B cell (primary cell): ENCODE measurements around the gene QSOX1. TPM values are rescaled to one million over a fixed set of nuclear protein-coding genes. Genes with fewer than 3 reads are reported as not detected.

ENCODE experiments used
- ATAC-seq: fragments of 200-7000 bp; cut with Tn5 transposase; one replicate; pipeline ENCODE4 v1.10.0; 2021; ENCODE audit warnings: low read depth, mild to moderate bottlenecking, moderate number of reproducible peaks, moderate library complexity
- CTCF ChIA-PET: fragments of 350-600 bp; sonication (Branson Sonifier 250); formaldehyde crosslinking; loops from one replicate; lab custom pipeline; 2021; ENCODE audit warnings: antibody characterized with exemption, inconsistent platforms; lab: Charles Lee
- POLR2A ChIA-PET: fragments of 350-600 bp; sonication (Branson Sonifier 250); formaldehyde crosslinking; loops from one replicate; lab custom pipeline; 2021; ENCODE audit warnings: antibody characterized with exemption; lab: Charles Lee
- DNase-seq: peaks from one replicate; pipeline ENCODE4 v3.0.0; 2013
- H2AFZ ChIP-seq: 2 replicates; pipeline ENCODE4 v1.6.1; 2012; ENCODE audit warnings: mild to moderate bottlenecking, low read depth, low read length; ENCODE audit not compliant: insufficient read depth, poor library complexity, severe bottlenecking
- H3K27ac ChIP-seq, 2 donors: 1 replicate in 1 of 2; 2 replicates in 1 of 2; pipeline ENCODE4 v1.5.1; 2012 to 2013; ENCODE audit warnings: low read length in 2 of 2, mild to moderate bottlenecking in 2 of 2, moderate library complexity in 1 of 2
- H3K27me3 ChIP-seq, 4 experiments: fragments of 200-600 bp in 1 of 4; sonication (generic) in 1 of 4; replicated peaks in 1 of 4; 1 replicate in 2 of 4; 2 replicates in 2 of 4; pipeline versions ENCODE4 v1.6.1 to v1.7.0; 2013 to 2016; ENCODE audit warnings: low read length in 3 of 4, mild to moderate bottlenecking in 2 of 4, mixed read lengths in 1 of 4, moderate library complexity in 1 of 4; ENCODE audit not compliant: insufficient read depth in 4 of 4, control insufficient read depth in 3 of 4; ENCODE audit errors: control extremely low read depth in 1 of 4
- H3K36me3 ChIP-seq, 2 experiments: replicated peaks in 1 of 2; 1 replicate in 1 of 2; 2 replicates in 1 of 2; pipeline versions ENCODE4 v1.6.1 to v1.7.1; 2013; ENCODE audit warnings: low read length in 1 of 2; ENCODE audit not compliant: insufficient read depth in 2 of 2, control insufficient read depth in 1 of 2; ENCODE audit errors: control extremely low read depth in 1 of 2, extremely low read depth in 1 of 2
- H3K4me1 ChIP-seq, 2 donors: fragments of 200-600 bp in 1 of 2; sonication (generic) in 1 of 2; 1 replicate in 1 of 2; 2 replicates in 1 of 2; pipeline versions ENCODE4 v1.5.1 to v1.6.1; 2013 to 2017; ENCODE audit warnings: low read length in 2 of 2; ENCODE audit not compliant: control insufficient read depth in 2 of 2, insufficient read depth in 2 of 2
- H3K4me2 ChIP-seq: replicated peaks from 2 replicates; pipeline ENCODE3; 2012; ENCODE audit warnings: mild to moderate bottlenecking, low read depth, low read length; ENCODE audit not compliant: poor library complexity, severe bottlenecking
- H3K4me3 ChIP-seq, 5 experiments: fragments of 200-600 bp in 1 of 5; sonication (generic) in 1 of 5; 1 replicate in 3 of 5; 2 replicates in 2 of 5; pipeline versions ENCODE4 v1.5.1 to v1.7.0; 2011 to 2016; ENCODE audit warnings: low read length in 4 of 5, mild to moderate bottlenecking in 4 of 5, low read depth in 2 of 5, control low read depth in 1 of 5, moderate library complexity in 1 of 5; ENCODE audit not compliant: insufficient read depth in 1 of 5; ENCODE audit errors: control extremely low read depth in 1 of 5, extremely low read depth in 1 of 5
- H3K79me2 ChIP-seq: fragments of 200-600 bp; sonication (generic); one replicate; pipeline ENCODE4 v1.6.0; 2016; ENCODE audit warnings: low read length; ENCODE audit not compliant: control insufficient read depth, insufficient read depth
- H3K9ac ChIP-seq: fragments of 200-600 bp; sonication (generic); 2 replicates; pipeline ENCODE4 v1.6.1; 2017; ENCODE audit warnings: mild to moderate bottlenecking, low read length, moderate library complexity
- H3K9me3 ChIP-seq, 3 donors: one replicate each; pipeline versions ENCODE4 v1.6.1 to v1.7.1; 2013; ENCODE audit warnings: low read length in 2 of 3; ENCODE audit not compliant: control insufficient read depth in 2 of 3, insufficient read depth in 1 of 3; ENCODE audit errors: control extremely low read depth in 1 of 3
- H4K20me1 ChIP-seq: 2 replicates; pipeline ENCODE4 v1.6.0; 2012; ENCODE audit warnings: mild to moderate bottlenecking, low read length; ENCODE audit not compliant: insufficient read depth, control insufficient read depth, poor library complexity, severe bottlenecking
- H3K27ac Mint-ChIP-seq: one replicate; pipeline ENCODE4 v1.8.0; 2021; ENCODE audit warnings: mixed read lengths
- H3K27me3 Mint-ChIP-seq: one replicate; pipeline ENCODE4 v1.8.0; 2021; ENCODE audit warnings: mixed read lengths
- H3K4me1 Mint-ChIP-seq: one replicate; pipeline ENCODE4 v1.8.0; 2021; ENCODE audit warnings: mixed read lengths
- H3K4me3 Mint-ChIP-seq: one replicate; pipeline ENCODE4 v1.8.0; 2021; ENCODE audit warnings: mixed read lengths
- H3K9me3 Mint-ChIP-seq: one replicate; pipeline ENCODE4 v1.8.0; 2022; ENCODE audit warnings: mixed read lengths; ENCODE audit not compliant: insufficient read depth
- EZH2 ChIP-seq: IDR thresholded peaks from 2 replicates; pipeline ENCODE4 v1.6.1; 2012; ENCODE audit warnings: borderline replicate concordance, low read depth, mild to moderate bottlenecking, moderate library complexity, low read length; ENCODE audit not compliant: insufficient read depth, poor library complexity, severe bottlenecking
- WGBS: methylation state at CpG from one replicate; pipeline ENCODE4 v1.1.5; 2013; ENCODE audit warnings: missing lambda C conversion rate; ENCODE audit not compliant: insufficient coverage; 5-methylcytosine and 5-hydroxymethylcytosine counted together
- intact Hi-C: fragments of 100-400 bp; cut with micrococcal nuclease; formaldehyde crosslinking; loops from one replicate; pipeline ENCODE4 v1.10.0; 2022
- polyA plus RNA-seq: library from polyadenylated mRNA; depleted of rRNA; stranded (reverse); fragments of >200 nt; gene quantifications from 2 replicates; pipeline ENCODE4 v1.2.3, GENCODE V29; 2012
- total RNA-seq, 2 donors: library from RNA; stranded (reverse); fragments of 120-200 nt in 1 of 2; gene quantifications; 1 replicate in 1 of 2; 2 replicates in 1 of 2; pipeline versions ENCODE4 v1.2.3 to v1.2.4, GENCODE V29; 2013 to 2022
- TF ChIP-seq, protein P1 (sequence below): fragments of 200-600 bp; IDR thresholded peaks from one replicate; pipeline ENCODE4 v1.8.0; 2022; ENCODE audit warnings: antibody characterized with exemption, mild to moderate bottlenecking

QSOX1 gene
- total and polyA plus RNA-seq, 2 donors (not counting 1 experiment from before 2014, with no cell fraction given), result 11.4 to 20.6 TPM

DNA sequence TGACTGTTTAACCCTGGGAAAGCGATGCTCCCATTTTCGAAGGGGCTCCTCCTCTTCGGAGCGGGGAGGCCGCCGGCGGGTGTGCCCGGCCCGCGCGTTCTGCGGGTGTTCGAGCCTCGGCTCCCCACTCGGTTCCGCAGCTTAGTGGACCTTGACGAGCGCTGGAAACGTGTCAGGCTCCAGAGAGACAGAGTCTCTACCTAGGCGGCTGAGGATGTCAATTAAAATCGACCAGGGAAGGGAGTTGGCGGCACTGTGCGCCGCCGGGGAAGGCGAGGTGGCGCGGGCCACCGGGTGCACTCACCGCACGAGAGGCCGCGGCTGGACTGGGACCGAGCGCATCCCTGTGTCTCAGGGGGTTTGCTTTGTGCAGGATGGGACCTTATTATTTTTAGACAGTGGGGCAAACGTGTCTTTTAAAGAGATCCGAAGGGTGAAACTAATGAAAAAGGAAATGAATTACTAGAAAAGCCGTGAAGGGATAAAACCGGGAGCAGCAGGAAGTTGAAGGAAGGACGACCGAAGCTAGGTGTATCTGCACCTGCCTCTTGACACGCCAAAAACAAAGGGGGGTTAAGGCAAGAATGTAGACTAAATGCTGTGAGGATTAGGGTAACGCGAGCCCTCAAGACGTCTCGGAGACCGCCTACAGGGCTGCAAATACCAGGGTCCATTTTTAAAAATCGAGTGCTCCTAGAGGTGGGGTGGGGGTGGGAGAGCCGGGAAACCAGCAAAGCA is 81.0 kb downstream of the QSOX1 start:
- Histone ChIP-seq H3K4me2 (peak overlapping the region; percentile 66), H2AFZ (peak overlapping the region; percentile 38), H3K27ac (no peak overlapping the region), H3K79me2 (no peaks in the 10 kb centered on the region), H4K20me1 (no peaks in the 10 kb centered on the region), H3K9ac (no peak overlapping the region), H3K4me3 (peak overlapping the region in 1 of 5 experiments; percentile 19), H3K4me1 (peaks cover 45 to 57% of the 10 kb centered on the region in 2 donors), H3K36me3 (no peaks in the 10 kb centered on the region), H3K27me3 (peaks cover 0 to 92% (median 77%) of the 10 kb centered on the region in 4 experiments), H3K9me3 (peaks cover 0 to 45% (median 0%) of the 10 kb centered on the region in 3 donors)
- H3K9me3 Mint-ChIP-seq, result no peaks in the 10 kb centered on the region
- WGBS, result 11% methylated on average over 49 of the region's 49 CpGs
- intact Hi-C loops, result no loop called here
- TF ChIP-seq, protein P1, sequence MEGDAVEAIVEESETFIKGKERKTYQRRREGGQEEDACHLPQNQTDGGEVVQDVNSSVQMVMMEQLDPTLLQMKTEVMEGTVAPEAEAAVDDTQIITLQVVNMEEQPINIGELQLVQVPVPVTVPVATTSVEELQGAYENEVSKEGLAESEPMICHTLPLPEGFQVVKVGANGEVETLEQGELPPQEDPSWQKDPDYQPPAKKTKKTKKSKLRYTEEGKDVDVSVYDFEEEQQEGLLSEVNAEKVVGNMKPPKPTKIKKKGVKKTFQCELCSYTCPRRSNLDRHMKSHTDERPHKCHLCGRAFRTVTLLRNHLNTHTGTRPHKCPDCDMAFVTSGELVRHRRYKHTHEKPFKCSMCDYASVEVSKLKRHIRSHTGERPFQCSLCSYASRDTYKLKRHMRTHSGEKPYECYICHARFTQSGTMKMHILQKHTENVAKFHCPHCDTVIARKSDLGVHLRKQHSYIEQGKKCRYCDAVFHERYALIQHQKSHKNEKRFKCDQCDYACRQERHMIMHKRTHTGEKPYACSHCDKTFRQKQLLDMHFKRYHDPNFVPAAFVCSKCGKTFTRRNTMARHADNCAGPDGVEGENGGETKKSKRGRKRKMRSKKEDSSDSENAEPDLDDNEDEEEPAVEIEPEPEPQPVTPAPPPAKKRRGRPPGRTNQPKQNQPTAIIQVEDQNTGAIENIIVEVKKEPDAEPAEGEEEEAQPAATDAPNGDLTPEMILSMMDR, result no peak
- peak; percentile 45 for TF ChIP-seq EZH2
- DNase-seq (no peak), ATAC-seq (no peak)
- peaks cover 80% of the 10 kb centered on the region for H3K27me3 Mint-ChIP-seq
- no peak overlapping the region for H3K27ac Mint-ChIP-seq
- peaks cover 38% of the 10 kb centered on the region for H3K4me1 Mint-ChIP-seq
- ChIA-PET CTCF (no interaction called here), POLR2A (no interaction called here)
- H3K4me3 Mint-ChIP-seq, result peak overlapping the region; percentile 37
